Endothelial cell of umbilical vein (primary cell): Measurements from ENCODE around the gene CARMIL1. TPM values are rescaled to one million over a fixed set of nuclear protein-coding genes. Genes with fewer than 3 reads are reported as not detected.

ENCODE experiments used
- BruUV-seq: library from RNA; stranded (reverse); fragments of 400-500 nt; replicated peaks from 2 replicates; lab custom pipeline; 2021; lab: Mats Ljungman, UMichigan
- CTCF ChIA-PET: fragments of 300-600, 350-600 bp; sonication (Branson Sonifier 250); formaldehyde crosslinking; loops from one replicate; lab custom pipeline; 2021; ENCODE audit warnings: antibody characterized with exemption, inconsistent platforms; lab: Charles Lee
- POLR2A ChIA-PET: fragments of 300-600, 350-600 bp; sonication (Branson Sonifier 250); formaldehyde crosslinking; loops from one replicate; lab custom pipeline; 2021; ENCODE audit warnings: antibody characterized with exemption, inconsistent platforms; lab: Charles Lee
- DNase-seq: peaks from one replicate; pipeline ENCODE4 v3.0.0-alpha.2; 2011; ENCODE audit warnings: low read depth, low spot score
- FAIRE-seq: peaks from 2 replicates; lab custom pipeline; 2011; peaks lifted over from hg19 to GRCh38; lab: Jason Lieb, UNC
- H2AFZ ChIP-seq: 2 replicates; pipeline ENCODE4 v1.6.0; 2012; ENCODE audit warnings: low read depth, low read length, control low read depth, inconsistent platforms
- H3K27ac ChIP-seq: 2 replicates; pipeline ENCODE4 v1.5.1; 2011; ENCODE audit warnings: low read depth, mild to moderate bottlenecking, control low read depth, low read length, moderate library complexity; ENCODE audit not compliant: insufficient read depth
- H3K27me3 ChIP-seq, 2 experiments: 2 replicates each; pipeline versions ENCODE4 v1.6.0 to v1.6.1; 2011; ENCODE audit warnings: low read length in 2 of 2, mixed read lengths in 1 of 2; ENCODE audit not compliant: control insufficient read depth in 2 of 2, insufficient read depth in 2 of 2
- H3K36me3 ChIP-seq, 2 experiments: 2 replicates in 1 of 2; 3 replicates in 1 of 2; pipeline ENCODE4 v1.5.1; 2011; ENCODE audit warnings: low read length in 2 of 2, mild to moderate bottlenecking in 1 of 2, moderate library complexity in 1 of 2; ENCODE audit not compliant: control insufficient read depth in 2 of 2, insufficient read depth in 2 of 2; ENCODE audit errors: extremely low read depth in 1 of 2
- H3K4me1 ChIP-seq: 3 replicates; pipeline ENCODE4 v1.5.1; 2011; ENCODE audit warnings: mild to moderate bottlenecking, low read length; ENCODE audit not compliant: control insufficient read depth, insufficient read depth; ENCODE audit errors: extremely low read depth
- H3K4me2 ChIP-seq: 2 replicates; pipeline ENCODE4 v1.6.1; 2011; ENCODE audit warnings: low read length, control low read depth, mixed read lengths; ENCODE audit not compliant: insufficient read depth
- H3K4me3 ChIP-seq, 3 experiments: fragments of 200-600 bp in 1 of 3; sonication (generic), shearing (Covaris generic) in 1 of 3; replicated peaks in 1 of 3; 2 replicates each; pipeline ENCODE4 v1.5.1; 2011 to 2016; ENCODE audit warnings: control low read depth in 3 of 3, low read length in 3 of 3, mild to moderate bottlenecking in 2 of 3, inconsistent platforms in 1 of 3, low read depth in 1 of 3, moderate library complexity in 1 of 3; ENCODE audit not compliant: insufficient read depth in 1 of 3
- H3K79me2 ChIP-seq: 2 replicates; pipeline ENCODE4 v1.6.0; 2012; ENCODE audit warnings: low read length, inconsistent platforms; ENCODE audit not compliant: control insufficient read depth, insufficient read depth
- H3K9ac ChIP-seq: replicated peaks from 2 replicates; pipeline ENCODE3; 2011; ENCODE audit warnings: low read length, control low read depth; ENCODE audit not compliant: insufficient read depth; ENCODE audit errors: extremely low read depth
- H3K9me1 ChIP-seq: replicated peaks from 3 replicates; pipeline ENCODE4 v1.6.0; 2011; ENCODE audit warnings: mild to moderate bottlenecking, low read length; ENCODE audit not compliant: control insufficient read depth, insufficient read depth; ENCODE audit errors: extremely low read depth
- H3K9me3 ChIP-seq: replicated peaks from 2 replicates; pipeline ENCODE4 v1.5.1; 2012; ENCODE audit warnings: low read length, inconsistent platforms; ENCODE audit not compliant: control insufficient read depth, insufficient read depth
- H4K20me1 ChIP-seq: replicated peaks from 2 replicates; pipeline ENCODE3; 2011; ENCODE audit warnings: mild to moderate bottlenecking, low read length; ENCODE audit not compliant: control insufficient read depth, insufficient read depth; ENCODE audit errors: extremely low read depth
- EZH2 ChIP-seq: IDR thresholded peaks from 2 replicates; pipeline ENCODE4 v1.6.1; 2012; ENCODE audit warnings: borderline replicate concordance, low read depth, mild to moderate bottlenecking, moderate library complexity, low read length, inconsistent platforms; ENCODE audit not compliant: severe bottlenecking
- FOS ChIP-seq: IDR thresholded peaks from 2 replicates; pipeline ENCODE4 v1.6.1; 2011; ENCODE audit warnings: mild to moderate bottlenecking, low read length, moderate library complexity, borderline replicate concordance; ENCODE audit not compliant: insufficient read depth
- GATA2 ChIP-seq: IDR thresholded peaks from 2 replicates; pipeline ENCODE4 v1.7.0; 2011; ENCODE audit warnings: low read depth, mild to moderate bottlenecking, moderate library complexity, mixed read lengths, low read length; ENCODE audit not compliant: insufficient read length, insufficient read depth
- JUN ChIP-seq: IDR thresholded peaks from 2 replicates; pipeline ENCODE4 v1.6.1; 2011; ENCODE audit warnings: borderline replicate concordance, low read depth; ENCODE audit not compliant: insufficient read length, insufficient read depth
- MYC ChIP-seq: IDR thresholded peaks from one replicate; pipeline ENCODE4 v1.6.1; 2011; ENCODE audit warnings: mild to moderate bottlenecking, low read depth, low read length
- POLR2A ChIP-seq: IDR thresholded peaks from 2 replicates; pipeline ENCODE4 v1.6.1; 2012; ENCODE audit warnings: low read depth, mild to moderate bottlenecking, control low read depth, low read length
- POLR2AphosphoS5 ChIP-seq: IDR thresholded peaks from 2 replicates; pipeline ENCODE4 v1.6.1; 2012; ENCODE audit warnings: low read depth, mild to moderate bottlenecking, control low read depth, low read length, moderate library complexity; ENCODE audit not compliant: insufficient read depth
- dilution Hi-C: fragments of 300-500 bp; cut with MboI; formaldehyde crosslinking; loops from one replicate; pipeline ENCODE4 v1.15.0; 2019; ENCODE audit warnings: low sequenced_read_pairs; ENCODE audit not compliant: extremely low pct_ligation_motif_present
- intact Hi-C: fragments of 100-400 bp; cut with micrococcal nuclease; formaldehyde crosslinking; loops from one replicate; pipeline ENCODE4 v1.10.0; 2022
- polyA plus RNA-seq, 4 experiments: library from polyadenylated mRNA; depleted of rRNA in 3 of 4; stranded (reverse) in 3 of 4; unstranded in 1 of 4; fragments of >200 nt; gene quantifications; 2 replicates each; pipeline versions ENCODE4 v1.2.1 to v1.2.3, GENCODE V29; 2011 to 2012; ENCODE audit warnings: missing spikeins in 1 of 4
- total RNA-seq: library from RNA; stranded (reverse); gene quantifications from 2 replicates; pipeline ENCODE4 v1.2.3, GENCODE V29; 2021
- TF ChIP-seq, protein P1 (sequence below): IDR thresholded peaks from 2 replicates; pipeline ENCODE4 v1.6.1; 2011; ENCODE audit not compliant: insufficient read depth, insufficient read length
- TF ChIP-seq, protein P2 (sequence below), 2 donors: IDR thresholded peaks; 1 replicate in 1 of 2; 2 replicates in 1 of 2; pipeline ENCODE4 v1.5.1; 2011; ENCODE audit warnings: low read length in 2 of 2, mild to moderate bottlenecking in 2 of 2, moderate library complexity in 2 of 2, control low read depth in 1 of 2, inconsistent platforms in 1 of 2, low read depth in 1 of 2; ENCODE audit not compliant: insufficient read depth in 1 of 2; ENCODE audit errors: extremely low read depth in 1 of 2

Gene CARMIL1
- total and polyA plus RNA-seq, 2 donors (not counting 3 experiments of a cell fraction or from before 2014, with no cell fraction given) = 1.3 to 8.7 TPM

- FAIRE-seq = no peak
- H3K4me3 ChIP-seq = no peak overlapping the region
- H3K27ac ChIP-seq = no peak overlapping the region
- dilution Hi-C loops (no loop called here), intact Hi-C loops (no loop called here)
- no peak for DNase-seq
- no peaks in the 10 kb centered on the region for H3K4me1 ChIP-seq
- BruUV-seq = no TSS peak
- H3K27me3 ChIP-seq = no peaks in the 10 kb centered on the region
- no peak for TF ChIP-seq FOS
- TF ChIP-seq JUN = no peak
- no peaks in the 10 kb centered on the region for H4K20me1 ChIP-seq
- ChIA-PET CTCF (interaction anchor here (0.8 kb wide), 1 partner anchor 634 kb away, joined by 3 read pairs; no protein-coding TSS in a partner anchor), POLR2A (no interaction called here)
- H3K9me3 ChIP-seq = no peaks in the 10 kb centered on the region
- H3K4me2 ChIP-seq = no peak overlapping the region
- no peak overlapping the region for H2AFZ ChIP-seq
- no peaks in the 10 kb centered on the region for H3K36me3 ChIP-seq
- H3K9me1 ChIP-seq = no peaks in the 10 kb centered on the region
- H3K79me2 ChIP-seq = no peaks in the 10 kb centered on the region
- no peak overlapping the region for H3K9ac ChIP-seq
Observed at GRCh38 chr6:25431975-25432307, 152.8 kb downstream of the CARMIL1 start.

DNA sequence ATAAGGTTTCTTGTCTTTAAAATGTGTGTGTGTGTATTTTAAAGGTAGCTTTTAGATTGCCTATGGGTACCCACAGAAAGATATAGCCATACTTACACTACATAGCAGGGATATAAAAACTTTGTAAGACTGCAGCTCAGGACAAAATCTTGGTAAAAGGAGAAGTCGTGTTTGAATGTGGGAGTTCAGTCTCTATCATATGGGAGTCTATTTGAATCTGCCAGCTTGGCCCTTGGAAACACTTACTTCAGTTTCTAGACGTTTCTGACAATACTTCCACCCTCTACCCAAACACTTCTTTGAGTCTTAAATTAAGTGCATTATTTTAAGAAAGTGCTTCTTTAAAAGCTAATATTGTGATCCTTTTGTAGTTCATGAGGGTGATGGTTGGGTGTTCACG, 155.7 kb downstream of the CARMIL1 start:
- no peaks in the 10 kb centered on the region for H3K79me2 ChIP-seq
- DNase-seq (no peak), FAIRE-seq (no peak)
- H3K4me3 ChIP-seq = no peak overlapping the region
- no peak overlapping the region for H3K27ac ChIP-seq
- H3K9ac ChIP-seq = no peak overlapping the region
- H3K27me3 ChIP-seq = no peaks in the 10 kb centered on the region
- H3K4me1 ChIP-seq = no peaks in the 10 kb centered on the region
- BruUV-seq = no TSS peak
- no peaks in the 10 kb centered on the region for H3K36me3 ChIP-seq
- H2AFZ ChIP-seq = no peak overlapping the region
- H3K9me1 ChIP-seq = no peaks in the 10 kb centered on the region
- H3K9me3 ChIP-seq = no peaks in the 10 kb centered on the region
- H4K20me1 ChIP-seq = no peaks in the 10 kb centered on the region
- no peak overlapping the region for H3K4me2 ChIP-seq
- intact Hi-C loops (no loop called here), dilution Hi-C loops (no loop called here)
- POLR2A ChIA-PET = no interaction called here
- no peak for TF ChIP-seq GATA2
- no peak for TF ChIP-seq FOS
- TF ChIP-seq POLR2AphosphoS5 = no peak
- TF ChIP-seq, protein P1, sequence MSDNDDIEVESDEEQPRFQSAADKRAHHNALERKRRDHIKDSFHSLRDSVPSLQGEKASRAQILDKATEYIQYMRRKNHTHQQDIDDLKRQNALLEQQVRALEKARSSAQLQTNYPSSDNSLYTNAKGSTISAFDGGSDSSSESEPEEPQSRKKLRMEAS = no peak
- TF ChIP-seq MYC = no peak
- no peak for TF ChIP-seq POLR2A
- no peak for TF ChIP-seq JUN
- no peak for TF ChIP-seq EZH2
- TF ChIP-seq, protein P2, sequence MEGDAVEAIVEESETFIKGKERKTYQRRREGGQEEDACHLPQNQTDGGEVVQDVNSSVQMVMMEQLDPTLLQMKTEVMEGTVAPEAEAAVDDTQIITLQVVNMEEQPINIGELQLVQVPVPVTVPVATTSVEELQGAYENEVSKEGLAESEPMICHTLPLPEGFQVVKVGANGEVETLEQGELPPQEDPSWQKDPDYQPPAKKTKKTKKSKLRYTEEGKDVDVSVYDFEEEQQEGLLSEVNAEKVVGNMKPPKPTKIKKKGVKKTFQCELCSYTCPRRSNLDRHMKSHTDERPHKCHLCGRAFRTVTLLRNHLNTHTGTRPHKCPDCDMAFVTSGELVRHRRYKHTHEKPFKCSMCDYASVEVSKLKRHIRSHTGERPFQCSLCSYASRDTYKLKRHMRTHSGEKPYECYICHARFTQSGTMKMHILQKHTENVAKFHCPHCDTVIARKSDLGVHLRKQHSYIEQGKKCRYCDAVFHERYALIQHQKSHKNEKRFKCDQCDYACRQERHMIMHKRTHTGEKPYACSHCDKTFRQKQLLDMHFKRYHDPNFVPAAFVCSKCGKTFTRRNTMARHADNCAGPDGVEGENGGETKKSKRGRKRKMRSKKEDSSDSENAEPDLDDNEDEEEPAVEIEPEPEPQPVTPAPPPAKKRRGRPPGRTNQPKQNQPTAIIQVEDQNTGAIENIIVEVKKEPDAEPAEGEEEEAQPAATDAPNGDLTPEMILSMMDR (IDR thresholded peaks at IDR 0.05; ENCODE audit: extremely low read depth in 1 of 2, insufficient read depth in 1 of 2, low read depth in 1 of 2, low read length in 2 of 2) = no peak
- CTCF ChIA-PET = interaction anchor here (0.9 to 1.4 kb wide), 3 partner anchors 19 to 79 kb away, joined by 3 read pairs; no protein-coding TSS in a partner anchor
